Measurements from ENCODE around the gene EDNRB.

EDNRB gene

DNA sequence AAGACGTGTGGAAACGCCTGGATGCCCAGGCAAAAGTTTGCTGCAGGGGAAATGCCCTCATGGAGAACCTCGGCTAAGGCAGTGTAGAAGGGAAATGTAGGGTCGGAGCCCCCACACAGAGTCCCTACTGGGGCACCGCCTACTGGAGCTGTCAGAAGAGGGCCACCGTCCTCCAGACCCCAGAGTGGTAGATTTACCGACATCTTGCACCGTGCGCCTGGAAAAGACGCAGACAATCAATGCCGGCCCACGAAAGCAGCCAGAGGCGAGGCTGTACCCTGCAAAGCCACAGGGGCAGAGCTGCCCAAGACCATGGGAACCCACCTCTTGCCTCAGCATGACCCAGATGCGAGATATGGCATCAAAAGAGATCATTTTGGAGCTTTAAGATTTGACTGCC lies 7.0 kb upstream of the EDNRB start:
- DNase-seq (ENCODE audit: low read depth in 1 of 2, low spot score in 1 of 2) = no peak
- Histone ChIP-seq H3K27ac (replicated peaks) (no peak overlapping the region), H3K27me3 (ENCODE audit: insufficient read depth, poor library complexity, severe bottlenecking) (no peaks in the 10 kb centered on the region)

DNA sequence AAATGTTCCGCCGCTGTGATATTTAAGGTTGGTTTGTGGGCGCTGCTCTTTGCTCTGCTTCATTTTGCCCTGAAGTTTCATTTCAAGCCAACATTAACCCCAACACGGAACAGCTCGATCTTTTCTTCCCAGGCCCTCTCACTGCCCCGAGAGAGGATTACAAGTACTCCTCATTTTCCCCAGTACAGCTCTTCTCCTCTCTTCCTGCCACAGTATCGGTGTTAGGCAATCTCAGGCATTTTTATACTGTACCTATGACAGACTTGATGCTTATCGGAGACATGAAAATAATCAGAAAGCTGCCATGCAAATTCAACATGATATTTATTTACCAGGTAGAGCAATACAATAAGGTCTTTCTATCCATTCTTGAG lies 1.3 kb upstream of the EDNRB start:
- Histone ChIP-seq H3K27me3 (ENCODE audit: insufficient read depth, poor library complexity, severe bottlenecking) (peaks cover 11% of the 10 kb centered on the region), H3K4me3 (replicated peaks; ENCODE audit: insufficient read depth, low read length) (no peak overlapping the region; the same call in 1 of the 2 replicates), H3K27ac (replicated peaks) (no peak overlapping the region)
- TF ChIP-seq REST (IDR thresholded peaks at IDR 0.05; ENCODE audit: insufficient replicate concordance, low read depth) (no peak), POLR2AphosphoS5 (IDR thresholded peaks at IDR 0.05; ENCODE audit: low read depth) (no peak), SPI1 (IDR thresholded peaks at IDR 0.05; ENCODE audit: borderline replicate concordance, low read depth) (no peak)
- DNase-seq (ENCODE audit: low read depth in 1 of 2, low spot score in 1 of 2) = no peak

More for the DNA sequence above, 7.0 kb upstream of the EDNRB start:
- H3K4me3 ChIP-seq (replicated peaks; ENCODE audit: insufficient read depth, low read length) = no peak overlapping the region
- TF ChIP-seq GABPA (IDR thresholded peaks at IDR 0.05; ENCODE audit: low read depth) (no peak), POLR2AphosphoS5 (IDR thresholded peaks at IDR 0.05; ENCODE audit: low read depth) (no peak), SPI1 (IDR thresholded peaks at IDR 0.05; ENCODE audit: borderline replicate concordance, low read depth) (no peak), REST (IDR thresholded peaks at IDR 0.05; ENCODE audit: insufficient replicate concordance, low read depth) (no peak)
- TF ChIP-seq, protein P1, sequence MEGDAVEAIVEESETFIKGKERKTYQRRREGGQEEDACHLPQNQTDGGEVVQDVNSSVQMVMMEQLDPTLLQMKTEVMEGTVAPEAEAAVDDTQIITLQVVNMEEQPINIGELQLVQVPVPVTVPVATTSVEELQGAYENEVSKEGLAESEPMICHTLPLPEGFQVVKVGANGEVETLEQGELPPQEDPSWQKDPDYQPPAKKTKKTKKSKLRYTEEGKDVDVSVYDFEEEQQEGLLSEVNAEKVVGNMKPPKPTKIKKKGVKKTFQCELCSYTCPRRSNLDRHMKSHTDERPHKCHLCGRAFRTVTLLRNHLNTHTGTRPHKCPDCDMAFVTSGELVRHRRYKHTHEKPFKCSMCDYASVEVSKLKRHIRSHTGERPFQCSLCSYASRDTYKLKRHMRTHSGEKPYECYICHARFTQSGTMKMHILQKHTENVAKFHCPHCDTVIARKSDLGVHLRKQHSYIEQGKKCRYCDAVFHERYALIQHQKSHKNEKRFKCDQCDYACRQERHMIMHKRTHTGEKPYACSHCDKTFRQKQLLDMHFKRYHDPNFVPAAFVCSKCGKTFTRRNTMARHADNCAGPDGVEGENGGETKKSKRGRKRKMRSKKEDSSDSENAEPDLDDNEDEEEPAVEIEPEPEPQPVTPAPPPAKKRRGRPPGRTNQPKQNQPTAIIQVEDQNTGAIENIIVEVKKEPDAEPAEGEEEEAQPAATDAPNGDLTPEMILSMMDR (IDR thresholded peaks at IDR 0.05; ENCODE audit: insufficient read depth, low read length) = no peak

- TF ChIP-seq, protein P1 (IDR thresholded peaks at IDR 0.05; ENCODE audit: insufficient read depth, low read length) = no peak
- no peak for TF ChIP-seq SPI1 (IDR thresholded peaks at IDR 0.05; ENCODE audit: borderline replicate concordance, low read depth)
- no peak for TF ChIP-seq GABPA (IDR thresholded peaks at IDR 0.05; ENCODE audit: low read depth)
- no peak for TF ChIP-seq REST (IDR thresholded peaks at IDR 0.05; ENCODE audit: insufficient replicate concordance, low read depth)
- TF ChIP-seq POLR2AphosphoS5 (IDR thresholded peaks at IDR 0.05; ENCODE audit: low read depth) = no peak
- DNase-seq (ENCODE audit: low read depth in 1 of 2, low spot score in 1 of 2) = peak in 1 of 2 experiments; percentile 18
- Histone ChIP-seq H3K4me3 (replicated peaks; ENCODE audit: insufficient read depth, low read length) (peak overlapping the region; percentile 47), H3K27ac (replicated peaks) (no peak overlapping the region), H3K27me3 (ENCODE audit: insufficient read depth, poor library complexity, severe bottlenecking) (peaks cover 11% of the 10 kb centered on the region)
Observed at GRCh38 chr13:77919246-77919920, 752 bp upstream of the EDNRB start.
